ENCODE results near the gene KCNT2. TPM values are rescaled to one million over a fixed set of nuclear protein-coding genes. Genes with fewer than 3 reads are reported as not detected.

The KCNT2 gene
- total and polyA plus RNA-seq, 2 of the 8 experiments (the other 6 are each of a cell fraction or from before 2014, with no cell fraction given): 2.3 to 10.2 TPM

DNA sequence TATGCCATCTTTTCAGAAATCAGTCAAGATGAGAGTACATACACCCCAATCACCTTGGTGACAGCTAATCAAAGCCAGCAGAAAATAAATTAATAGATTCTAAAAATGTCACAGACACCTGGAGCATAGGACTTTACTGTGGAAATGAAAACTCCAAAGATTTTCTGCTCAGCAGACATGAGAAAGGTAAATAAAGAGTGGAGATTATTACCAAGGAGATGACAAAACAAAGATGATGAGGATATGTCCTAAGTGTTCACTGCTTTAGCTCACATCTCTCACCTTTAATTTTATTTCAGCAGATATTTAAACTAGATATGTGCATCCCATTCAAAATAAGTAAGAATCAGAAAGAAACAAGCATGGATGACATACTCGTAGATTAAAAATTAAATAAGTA, 14.8 kb upstream of the KCNT2 start:
- Histone ChIP-seq H2AFZ (ENCODE audit: low read length) (no peak overlapping the region), H4K20me1 (replicated peaks in 1 of 2; ENCODE audit: control insufficient read depth in 1 of 2, insufficient read depth in 2 of 2, low read length in 2 of 2) (no peaks in the 10 kb centered on the region), H3K4ac (replicated peaks; ENCODE audit: insufficient read length, low read depth, low read length) (no peak overlapping the region), H2BK120ac (replicated peaks; ENCODE audit: low read depth, low read length) (no peak overlapping the region), H3K23me2 (ENCODE audit: low read depth, low read length) (no peaks in the 10 kb centered on the region; the same call in 1 of the 2 replicates), H3K79me1 (ENCODE audit: low read depth, low read length) (no peaks in the 10 kb centered on the region), H2BK20ac (ENCODE audit: low read length) (no peak overlapping the region), H3K14ac (ENCODE audit: insufficient read length) (no peak overlapping the region), H3K4me3 (ENCODE audit: extremely low read depth in 1 of 4, insufficient read depth in 2 of 4, low read depth in 3 of 4, low read length in 4 of 4) (no peak overlapping the region), H3K9ac (replicated peaks in 1 of 4; ENCODE audit: extremely low read depth in 1 of 4, low read depth in 3 of 4, low read length in 3 of 4) (no peak overlapping the region), H4K8ac (ENCODE audit: extremely low read depth, insufficient read depth, low read length) (no peak overlapping the region), H2AK5ac (ENCODE audit: low read depth, low read length) (no peak overlapping the region), H4K5ac (ENCODE audit: insufficient read length, low read depth, low read length) (no peak overlapping the region), H3K27ac (ENCODE audit: low read depth, low read length) (no peak overlapping the region), H3K23ac (ENCODE audit: insufficient read length) (no peak overlapping the region), H3K4me1 (replicated peaks in 1 of 4; ENCODE audit: control insufficient read depth in 3 of 4, insufficient read depth in 4 of 4, low read length in 3 of 4) (no peaks in the 10 kb centered on the region), H4K91ac (replicated peaks; ENCODE audit: insufficient read length, low read length) (no peak overlapping the region), H3K9me3 (ENCODE audit: insufficient read depth in 2 of 2, low read depth in 1 of 2, low read length in 1 of 2) (no peaks in the 10 kb centered on the region), H2BK12ac (ENCODE audit: low read depth, low read length) (no peak overlapping the region), H3K4me2 (ENCODE audit: insufficient read depth in 1 of 2, low read depth in 2 of 2, low read length in 2 of 2) (no peak overlapping the region), H3K79me2 (ENCODE audit: control insufficient read depth in 1 of 2, insufficient read depth in 2 of 2, low read length in 2 of 2) (no peaks in the 10 kb centered on the region), H3K56ac (replicated peaks; ENCODE audit: insufficient read length, low read depth, low read length) (no peak overlapping the region), H3K27me3 (replicated peaks in 1 of 4; ENCODE audit: control insufficient read depth in 3 of 4, extremely low read depth in 1 of 4, insufficient read depth in 3 of 4, low read length in 3 of 4) (no peaks in the 10 kb centered on the region), H2BK15ac (ENCODE audit: low read length) (no peak overlapping the region), H3K36me3 (ENCODE audit: control insufficient read depth in 2 of 4, insufficient read depth in 4 of 4, low read length in 3 of 4) (no peaks in the 10 kb centered on the region), H2BK5ac (ENCODE audit: low read depth, low read length) (no peak overlapping the region), H3K18ac (ENCODE audit: extremely low read depth, low read length) (no peak overlapping the region)
- TF ChIP-seq CTCF (IDR thresholded peaks at IDR 0.05; ENCODE audit: control extremely low read depth in 1 of 3, insufficient read depth in 1 of 3, low read depth in 1 of 3, low read length in 3 of 3) (no peak), TCF12 (IDR thresholded peaks at IDR 0.05; ENCODE audit: low read depth, low read length) (no peak), TAF1 (IDR thresholded peaks at IDR 0.05; ENCODE audit: low read depth, low read length) (no peak), ATF2 (IDR thresholded peaks at IDR 0.05; ENCODE audit: low read length) (no peak), CTBP2 (IDR thresholded peaks at IDR 0.05; ENCODE audit: borderline replicate concordance, insufficient read depth, insufficient read length, low read length) (no peak), CBX8 (IDR thresholded peaks at IDR 0.05; ENCODE audit: borderline replicate concordance, low read depth, low read length) (no peak), ZNF274 (IDR thresholded peaks at IDR 0.05; ENCODE audit: borderline replicate concordance, extremely low read depth, low read length) (no peak), CHD2 (IDR thresholded peaks at IDR 0.05; ENCODE audit: low read length) (no peak), TEAD4 (IDR thresholded peaks at IDR 0.05; ENCODE audit: low read depth, low read length) (no peak)
- CTCF ChIA-PET (ENCODE audit: partially characterized antibody): interaction anchor here (0.7 kb wide), 1 partner anchor 98 kb away, joined by 3 read pairs; no protein-coding TSS in a partner anchor
- no peak for DNase-seq (ENCODE audit: low read depth in 1 of 2, low spot score in 2 of 2)
- POLR2A ChIA-PET (ENCODE audit: partially characterized antibody): no interaction called here
- no peak for FAIRE-seq
- WGBS, 2 experiments (ENCODE audit: extremely low coverage in 1 of 2, insufficient coverage in 1 of 2, insufficient read length in 1 of 2, insufficient replicate concordance in 2 of 2, low coverage in 1 of 2, low lambda C conversion rate in 2 of 2, missing lambda C conversion rate in 1 of 2): 82% methylated on average over 1 of the region's 1 CpG; no CpG with 5 or more reads in 1 of the 2 experiments

Measured in H1 (cell line).